Chondrocyte (in vitro differentiated cells): Measurements from ENCODE around the gene SHISA6. TPM values are rescaled to one million over a fixed set of nuclear protein-coding genes. Genes with fewer than 3 reads are reported as not detected.

Experiments used
- DNase-seq: peaks from one replicate; pipeline ENCODE4 v3.0.0; 2021; ENCODE audit warnings: mixed read lengths, low spot score
- H3K27ac Mint-ChIP-seq: one replicate; pipeline ENCODE4 v1.8.0; 2021; ENCODE audit warnings: mild to moderate bottlenecking, moderate library complexity, mixed read lengths; ENCODE audit not compliant: unreplicated experiment
- H3K27me3 Mint-ChIP-seq: 2 replicates; pipeline ENCODE4 v1.8.0; 2021; ENCODE audit warnings: low read depth, mixed read lengths
- H3K36me3 Mint-ChIP-seq: 2 replicates; pipeline ENCODE4 v1.8.0; 2021; ENCODE audit warnings: low read depth, mixed read lengths
- H3K4me1 Mint-ChIP-seq: 2 replicates; pipeline ENCODE4 v1.8.0; 2021; ENCODE audit warnings: low read depth, mild to moderate bottlenecking, mixed read lengths
- H3K4me3 Mint-ChIP-seq: one replicate; pipeline ENCODE4 v1.8.0; 2021; ENCODE audit warnings: mild to moderate bottlenecking, moderate library complexity, mixed read lengths; ENCODE audit not compliant: unreplicated experiment
- H3K9me3 Mint-ChIP-seq: 2 replicates; pipeline ENCODE4 v1.8.0; 2021; ENCODE audit warnings: low read depth, mixed read lengths
- total RNA-seq: library from RNA; stranded (reverse); gene quantifications from 3 replicates; pipeline ENCODE4 v1.2.1, GENCODE V29; 2021
- TF ChIP-seq, protein P1 (sequence below): fragments of 200-600 bp; sonication (generic); IDR thresholded peaks from 2 replicates; pipeline ENCODE4 v1.5.0; 2021; ENCODE audit warnings: antibody characterized with exemption, mild to moderate bottlenecking, moderate library complexity

The SHISA6 gene
- total RNA-seq, 1 donor from 2014 or later: not detected

DNA sequence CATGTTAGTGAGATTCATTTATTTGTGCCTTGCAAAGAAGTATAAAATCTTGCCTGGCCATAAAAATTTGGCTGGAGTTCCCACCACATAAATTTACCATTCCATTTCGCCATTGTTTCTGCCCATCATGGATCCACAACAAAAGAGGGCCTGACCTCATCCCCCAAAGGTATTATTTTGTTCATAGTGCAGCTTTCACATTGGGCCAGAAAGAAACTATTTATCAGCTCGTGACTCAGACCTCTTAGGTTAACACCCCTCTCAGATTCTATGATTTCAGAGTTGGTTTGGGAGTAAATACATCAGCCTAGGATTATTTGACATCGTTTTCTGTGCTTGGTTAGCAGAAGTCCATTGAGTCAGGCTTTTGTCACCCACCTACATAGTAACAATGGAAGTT, 108.1 kb downstream of the SHISA6 start:
- TF ChIP-seq, protein P1, sequence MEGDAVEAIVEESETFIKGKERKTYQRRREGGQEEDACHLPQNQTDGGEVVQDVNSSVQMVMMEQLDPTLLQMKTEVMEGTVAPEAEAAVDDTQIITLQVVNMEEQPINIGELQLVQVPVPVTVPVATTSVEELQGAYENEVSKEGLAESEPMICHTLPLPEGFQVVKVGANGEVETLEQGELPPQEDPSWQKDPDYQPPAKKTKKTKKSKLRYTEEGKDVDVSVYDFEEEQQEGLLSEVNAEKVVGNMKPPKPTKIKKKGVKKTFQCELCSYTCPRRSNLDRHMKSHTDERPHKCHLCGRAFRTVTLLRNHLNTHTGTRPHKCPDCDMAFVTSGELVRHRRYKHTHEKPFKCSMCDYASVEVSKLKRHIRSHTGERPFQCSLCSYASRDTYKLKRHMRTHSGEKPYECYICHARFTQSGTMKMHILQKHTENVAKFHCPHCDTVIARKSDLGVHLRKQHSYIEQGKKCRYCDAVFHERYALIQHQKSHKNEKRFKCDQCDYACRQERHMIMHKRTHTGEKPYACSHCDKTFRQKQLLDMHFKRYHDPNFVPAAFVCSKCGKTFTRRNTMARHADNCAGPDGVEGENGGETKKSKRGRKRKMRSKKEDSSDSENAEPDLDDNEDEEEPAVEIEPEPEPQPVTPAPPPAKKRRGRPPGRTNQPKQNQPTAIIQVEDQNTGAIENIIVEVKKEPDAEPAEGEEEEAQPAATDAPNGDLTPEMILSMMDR: no peak
- Mint-ChIP-seq H3K4me1 (no peaks in the 10 kb centered on the region), H3K9me3 (no peaks in the 10 kb centered on the region), H3K27ac (no peak overlapping the region), H3K4me3 (no peak overlapping the region), H3K27me3 (peaks cover 3% of the 10 kb centered on the region), H3K36me3 (no peaks in the 10 kb centered on the region)
- no peak for DNase-seq

DNA sequence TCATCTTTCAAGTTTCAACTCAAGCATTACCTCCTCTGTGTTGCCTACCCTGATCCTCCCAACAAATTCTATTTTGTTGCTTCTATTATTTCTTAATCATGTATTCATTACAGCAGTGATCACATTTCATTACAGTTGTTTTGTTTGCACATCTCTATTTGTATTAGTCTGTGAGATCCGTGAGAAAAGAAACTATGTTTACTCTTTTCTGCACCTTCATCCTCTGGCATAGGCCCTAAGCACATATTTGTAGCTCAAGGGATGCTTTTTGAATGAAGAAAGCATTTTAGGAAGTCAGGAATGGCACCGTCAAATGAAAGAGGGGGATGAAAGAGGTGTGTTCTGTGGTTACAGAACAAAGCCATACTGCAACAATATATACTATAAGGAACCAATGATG, 110.5 kb downstream of the SHISA6 start:
- H3K27me3 Mint-ChIP-seq: peaks cover 3% of the 10 kb centered on the region
- TF ChIP-seq, protein P1: no peak
- H3K27ac Mint-ChIP-seq: no peak overlapping the region
- H3K36me3 Mint-ChIP-seq: no peaks in the 10 kb centered on the region
- DNase-seq: no peak
- no peak overlapping the region for H3K4me3 Mint-ChIP-seq
- no peaks in the 10 kb centered on the region for H3K9me3 Mint-ChIP-seq
- H3K4me1 Mint-ChIP-seq: no peaks in the 10 kb centered on the region

DNA sequence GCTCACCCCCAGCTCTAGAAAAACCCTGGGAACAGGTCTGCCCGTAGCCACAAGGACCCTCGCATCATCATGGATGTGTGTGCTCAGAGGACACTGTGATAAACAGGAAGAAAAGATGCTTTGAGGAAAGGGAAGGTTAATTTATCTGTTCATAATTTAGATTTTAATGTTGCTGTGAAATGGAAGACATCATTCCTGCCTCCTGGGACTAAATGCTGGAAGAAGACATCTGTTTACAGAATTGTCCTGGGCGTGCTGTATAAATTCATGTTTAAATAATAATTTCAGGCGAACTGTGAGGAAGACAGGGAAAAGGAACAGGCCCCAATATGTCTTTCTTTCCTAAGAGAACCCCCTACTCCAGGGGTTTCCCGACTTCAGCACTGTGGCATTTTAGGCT, 112.6 kb downstream of the SHISA6 start:
- Mint-ChIP-seq H3K27ac (no peak overlapping the region), H3K4me1 (no peaks in the 10 kb centered on the region), H3K36me3 (no peaks in the 10 kb centered on the region), H3K27me3 (peaks cover 3% of the 10 kb centered on the region), H3K9me3 (no peaks in the 10 kb centered on the region), H3K4me3 (no peak overlapping the region)
- no peak for DNase-seq
- TF ChIP-seq, protein P1: no peak

DNA sequence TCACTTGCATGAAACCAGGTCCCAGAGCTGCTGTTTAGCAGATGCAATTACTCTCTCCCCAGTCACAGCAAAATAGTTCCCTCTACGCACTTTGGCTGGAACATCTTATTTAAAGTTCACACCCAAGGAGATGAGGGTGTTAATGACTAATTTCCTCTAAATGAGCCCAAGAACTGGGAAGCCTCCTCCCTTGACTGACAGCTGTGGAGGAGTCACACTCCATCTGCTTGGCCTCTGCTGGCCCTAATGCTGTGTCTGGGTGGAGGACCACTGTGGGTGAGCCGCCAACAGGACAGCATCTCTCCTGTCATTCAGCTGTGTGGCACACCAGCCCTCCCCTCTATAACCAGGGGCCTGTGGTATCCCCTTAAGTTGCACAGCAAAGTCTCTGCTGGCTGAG, 115.4 kb downstream of the SHISA6 start:
- Mint-ChIP-seq H3K27ac (no peak overlapping the region), H3K27me3 (peaks cover 3% of the 10 kb centered on the region), H3K4me1 (no peaks in the 10 kb centered on the region), H3K9me3 (no peaks in the 10 kb centered on the region), H3K36me3 (no peaks in the 10 kb centered on the region), H3K4me3 (no peak overlapping the region)
- TF ChIP-seq, protein P1: no peak
- no peak for DNase-seq

DNA sequence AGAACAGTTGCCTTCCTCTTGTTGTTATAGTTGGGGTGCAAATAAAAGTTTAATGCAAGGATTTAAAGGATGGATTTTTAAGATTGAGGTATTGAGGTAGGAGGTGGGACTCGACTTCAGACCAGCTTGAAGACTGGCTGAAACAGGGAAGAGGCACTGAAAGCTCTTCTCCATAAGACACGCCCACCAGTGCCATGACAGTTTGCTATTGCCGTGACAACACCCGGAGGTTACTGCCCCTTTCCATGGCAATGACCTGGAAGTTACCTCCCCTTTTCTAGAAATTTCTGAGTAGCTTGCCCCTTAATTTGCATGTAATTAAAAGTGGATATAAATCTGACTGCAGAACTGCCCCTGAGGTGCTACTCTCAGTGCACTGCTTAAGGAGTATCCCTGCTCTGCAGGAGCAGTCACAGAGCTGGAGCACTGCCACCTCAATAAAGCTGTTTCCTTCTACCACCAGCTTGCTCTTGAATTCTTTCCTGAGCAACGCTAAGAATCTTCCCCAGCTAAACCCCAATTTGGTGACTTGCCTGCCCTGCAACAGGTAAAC, 122.6 kb downstream of the SHISA6 start:
- TF ChIP-seq, protein P1: no peak
- no peak for DNase-seq
- Mint-ChIP-seq H3K4me3 (no peak overlapping the region), H3K4me1 (peaks cover 6% of the 10 kb centered on the region), H3K36me3 (no peaks in the 10 kb centered on the region), H3K27me3 (no peaks in the 10 kb centered on the region), H3K27ac (no peak overlapping the region), H3K9me3 (no peaks in the 10 kb centered on the region)
